GM19238 (cell line): Measurements from ENCODE around the gene GPC1.

Source experiments
- DNase-seq: peaks from one replicate; pipeline ENCODE4 v3.0.0; 2011; ENCODE audit warnings: low spot score; ENCODE audit not compliant: insufficient read length

The GPC1 gene

GRCh38 chr2:240454106-240454901 lies 18.8 kb downstream of the GPC1 start:
- no peak for DNase-seq

GRCh38 chr2:240455272-240455646 lies 19.8 kb downstream of the GPC1 start:
- DNase-seq: no peak

GRCh38 chr2:240455647-240456446 lies 20.4 kb downstream of the GPC1 start:
- DNase-seq: no peak

- no peak for DNase-seq
Observed at GRCh38 chr2:240456447-240457222, 21.2 kb downstream of the GPC1 start.

GRCh38 chr2:240457223-240458043 lies 22.0 kb downstream of the GPC1 start:
- DNase-seq: no peak

GRCh38 chr2:240458044-240458899 lies 22.8 kb downstream of the GPC1 start:
- no peak for DNase-seq

GRCh38 chr2:240458900-240459391 lies 23.5 kb downstream of the GPC1 start:
- DNase-seq: no peak

- DNase-seq: no peak
Observed at GRCh38 chr2:240459401-240460252, 24.2 kb downstream of the GPC1 start.

GRCh38 chr2:240460253-240460711 lies 24.8 kb downstream of the GPC1 start:
- no peak for DNase-seq

- no peak for DNase-seq
Observed at GRCh38 chr2:240460781-240461431, 25.4 kb downstream of the GPC1 start.

GRCh38 chr2:240461471-240462072 lies 26.1 kb downstream of the GPC1 start:
- no peak for DNase-seq

- no peak for DNase-seq
Observed at GRCh38 chr2:240462073-240462706, 26.7 kb downstream of the GPC1 start.

GRCh38 chr2:240462707-240463273 lies 27.3 kb downstream of the GPC1 start:
- DNase-seq: no peak

GRCh38 chr2:240463274-240463865 lies 27.9 kb downstream of the GPC1 start:
- no peak for DNase-seq

GRCh38 chr2:240463866-240464481 lies 28.5 kb downstream of the GPC1 start:
- DNase-seq: no peak

- no peak for DNase-seq
Observed at GRCh38 chr2:240464514-240465241, 29.2 kb downstream of the GPC1 start.
